ENCODE data around the gene PZP. TPM values are rescaled to one million over a fixed set of nuclear protein-coding genes. Genes with fewer than 3 reads are reported as not detected.

Gene PZP
- total and polyA plus RNA-seq, 2 experiments from 2014 or later, result 0.92 TPM; not detected in 1

GRCh38 chr12:9227950-9228349 is 19.8 kb upstream of the PZP start:
- Histone ChIP-seq H3K27me3 (ENCODE audit: insufficient read depth) (no peaks in the 10 kb centered on the region), H3K9me2 (ENCODE audit: insufficient read depth) (no peaks in the 10 kb centered on the region), H3K4me2 (no peak overlapping the region), H2AFZ (no peak overlapping the region), H4K20me1 (replicated peaks; ENCODE audit: insufficient read depth) (no peaks in the 10 kb centered on the region), H3K79me2 (replicated peaks; ENCODE audit: insufficient read depth) (no peaks in the 10 kb centered on the region), H3K4me1 (ENCODE audit: insufficient read depth) (no peaks in the 10 kb centered on the region), H3K27ac (ENCODE audit: low read depth) (no peak overlapping the region), H3F3A (replicated peaks; ENCODE audit: low read depth) (no peaks in the 10 kb centered on the region), H3K36me3 (ENCODE audit: insufficient read depth) (no peaks in the 10 kb centered on the region; the same call in 1 of the 2 replicates), H3K4me3 (no peak overlapping the region)
- no peak for TF ChIP-seq POLR2AphosphoS5 (IDR thresholded peaks at IDR 0.05; ENCODE audit: low read depth)
- TF ChIP-seq ZNF114 (CRISPR knock-in tag; IDR thresholded peaks at IDR 0.05), result no peak
- TF ChIP-seq, protein P1, sequence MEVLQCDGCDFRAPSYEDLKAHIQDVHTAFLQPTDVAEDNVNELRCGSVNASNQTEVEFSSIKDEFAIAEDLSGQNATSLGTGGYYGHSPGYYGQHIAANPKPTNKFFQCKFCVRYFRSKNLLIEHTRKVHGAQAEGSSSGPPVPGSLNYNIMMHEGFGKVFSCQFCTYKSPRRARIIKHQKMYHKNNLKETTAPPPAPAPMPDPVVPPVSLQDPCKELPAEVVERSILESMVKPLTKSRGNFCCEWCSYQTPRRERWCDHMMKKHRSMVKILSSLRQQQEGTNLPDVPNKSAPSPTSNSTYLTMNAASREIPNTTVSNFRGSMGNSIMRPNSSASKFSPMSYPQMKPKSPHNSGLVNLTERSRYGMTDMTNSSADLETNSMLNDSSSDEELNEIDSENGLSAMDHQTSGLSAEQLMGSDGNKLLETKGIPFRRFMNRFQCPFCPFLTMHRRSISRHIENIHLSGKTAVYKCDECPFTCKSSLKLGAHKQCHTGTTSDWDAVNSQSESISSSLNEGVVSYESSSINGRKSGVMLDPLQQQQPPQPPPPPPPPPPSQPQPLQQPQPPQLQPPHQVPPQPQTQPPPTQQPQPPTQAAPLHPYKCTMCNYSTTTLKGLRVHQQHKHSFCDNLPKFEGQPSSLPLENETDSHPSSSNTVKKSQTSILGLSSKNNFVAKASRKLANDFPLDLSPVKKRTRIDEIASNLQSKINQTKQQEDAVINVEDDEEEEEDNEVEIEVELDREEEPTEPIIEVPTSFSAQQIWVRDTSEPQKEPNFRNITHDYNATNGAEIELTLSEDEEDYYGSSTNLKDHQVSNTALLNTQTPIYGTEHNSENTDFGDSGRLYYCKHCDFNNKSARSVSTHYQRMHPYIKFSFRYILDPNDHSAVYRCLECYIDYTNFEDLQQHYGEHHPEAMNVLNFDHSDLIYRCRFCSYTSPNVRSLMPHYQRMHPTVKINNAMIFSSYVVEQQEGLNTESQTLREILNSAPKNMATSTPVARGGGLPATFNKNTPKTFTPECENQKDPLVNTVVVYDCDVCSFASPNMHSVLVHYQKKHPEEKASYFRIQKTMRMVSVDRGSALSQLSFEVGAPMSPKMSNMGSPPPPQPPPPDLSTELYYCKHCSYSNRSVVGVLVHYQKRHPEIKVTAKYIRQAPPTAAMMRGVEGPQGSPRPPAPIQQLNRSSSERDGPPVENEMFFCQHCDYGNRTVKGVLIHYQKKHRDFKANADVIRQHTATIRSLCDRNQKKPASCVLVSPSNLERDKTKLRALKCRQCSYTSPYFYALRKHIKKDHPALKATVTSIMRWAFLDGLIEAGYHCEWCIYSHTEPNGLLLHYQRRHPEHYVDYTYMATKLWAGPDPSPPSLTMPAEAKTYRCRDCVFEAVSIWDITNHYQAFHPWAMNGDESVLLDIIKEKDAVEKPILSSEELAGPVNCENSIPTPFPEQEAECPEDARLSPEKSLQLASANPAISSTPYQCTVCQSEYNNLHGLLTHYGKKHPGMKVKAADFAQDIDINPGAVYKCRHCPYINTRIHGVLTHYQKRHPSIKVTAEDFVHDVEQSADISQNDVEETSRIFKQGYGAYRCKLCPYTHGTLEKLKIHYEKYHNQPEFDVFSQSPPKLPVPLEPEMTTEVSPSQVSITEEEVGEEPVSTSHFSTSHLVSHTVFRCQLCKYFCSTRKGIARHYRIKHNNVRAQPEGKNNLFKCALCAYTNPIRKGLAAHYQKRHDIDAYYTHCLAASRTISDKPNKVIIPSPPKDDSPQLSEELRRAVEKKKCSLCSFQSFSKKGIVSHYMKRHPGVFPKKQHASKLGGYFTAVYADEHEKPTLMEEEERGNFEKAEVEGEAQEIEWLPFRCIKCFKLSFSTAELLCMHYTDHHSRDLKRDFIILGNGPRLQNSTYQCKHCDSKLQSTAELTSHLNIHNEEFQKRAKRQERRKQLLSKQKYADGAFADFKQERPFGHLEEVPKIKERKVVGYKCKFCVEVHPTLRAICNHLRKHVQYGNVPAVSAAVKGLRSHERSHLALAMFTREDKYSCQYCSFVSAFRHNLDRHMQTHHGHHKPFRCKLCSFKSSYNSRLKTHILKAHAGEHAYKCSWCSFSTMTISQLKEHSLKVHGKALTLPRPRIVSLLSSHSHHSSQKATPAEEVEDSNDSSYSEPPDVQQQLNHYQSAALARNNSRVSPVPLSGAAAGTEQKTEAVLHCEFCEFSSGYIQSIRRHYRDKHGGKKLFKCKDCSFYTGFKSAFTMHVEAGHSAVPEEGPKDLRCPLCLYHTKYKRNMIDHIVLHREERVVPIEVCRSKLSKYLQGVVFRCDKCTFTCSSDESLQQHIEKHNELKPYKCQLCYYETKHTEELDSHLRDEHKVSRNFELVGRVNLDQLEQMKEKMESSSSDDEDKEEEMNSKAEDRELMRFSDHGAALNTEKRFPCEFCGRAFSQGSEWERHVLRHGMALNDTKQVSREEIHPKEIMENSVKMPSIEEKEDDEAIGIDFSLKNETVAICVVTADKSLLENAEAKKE (CRISPR knock-in tag; IDR thresholded peaks at IDR 0.05), result no peak
- TF ChIP-seq, protein P2, sequence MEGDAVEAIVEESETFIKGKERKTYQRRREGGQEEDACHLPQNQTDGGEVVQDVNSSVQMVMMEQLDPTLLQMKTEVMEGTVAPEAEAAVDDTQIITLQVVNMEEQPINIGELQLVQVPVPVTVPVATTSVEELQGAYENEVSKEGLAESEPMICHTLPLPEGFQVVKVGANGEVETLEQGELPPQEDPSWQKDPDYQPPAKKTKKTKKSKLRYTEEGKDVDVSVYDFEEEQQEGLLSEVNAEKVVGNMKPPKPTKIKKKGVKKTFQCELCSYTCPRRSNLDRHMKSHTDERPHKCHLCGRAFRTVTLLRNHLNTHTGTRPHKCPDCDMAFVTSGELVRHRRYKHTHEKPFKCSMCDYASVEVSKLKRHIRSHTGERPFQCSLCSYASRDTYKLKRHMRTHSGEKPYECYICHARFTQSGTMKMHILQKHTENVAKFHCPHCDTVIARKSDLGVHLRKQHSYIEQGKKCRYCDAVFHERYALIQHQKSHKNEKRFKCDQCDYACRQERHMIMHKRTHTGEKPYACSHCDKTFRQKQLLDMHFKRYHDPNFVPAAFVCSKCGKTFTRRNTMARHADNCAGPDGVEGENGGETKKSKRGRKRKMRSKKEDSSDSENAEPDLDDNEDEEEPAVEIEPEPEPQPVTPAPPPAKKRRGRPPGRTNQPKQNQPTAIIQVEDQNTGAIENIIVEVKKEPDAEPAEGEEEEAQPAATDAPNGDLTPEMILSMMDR (conservative IDR thresholded peaks at IDR 0.05; ENCODE audit: low read depth in 2 of 2), result no peak
- no peak for TF ChIP-seq STAT1 (IDR thresholded peaks at IDR 0.05; ENCODE audit: unreplicated experiment)
- no peak for TF ChIP-seq NANOG (IDR thresholded peaks at IDR 0.05; ENCODE audit: borderline replicate concordance)
- TF ChIP-seq EZH2 (IDR thresholded peaks at IDR 0.05; ENCODE audit: low read depth, unreplicated experiment), result no peak
- no peak for TF ChIP-seq ETS1 (IDR thresholded peaks at IDR 0.05)
- no peak for TF ChIP-seq REST (IDR thresholded peaks at IDR 0.05; ENCODE audit: unreplicated experiment)
- no peak for TF ChIP-seq EZH2phosphoT487 (IDR thresholded peaks at IDR 0.05; ENCODE audit: unreplicated experiment)
- DNase-seq (ENCODE audit: low spot score) (no peak), ATAC-seq (no peak)
- Mint-ChIP-seq H3K27me3 (ENCODE audit: insufficient read depth, low read depth, poor library complexity) (peaks cover 4% of the 10 kb centered on the region), H3K9me3 (peaks cover 9% of the 10 kb centered on the region), H3K27ac (no peak overlapping the region), H3K4me3 (no peak overlapping the region), H3K4me1 (no peaks in the 10 kb centered on the region), H3K36me3 (ENCODE audit: low read depth) (peaks cover 4% of the 10 kb centered on the region; the same call in 1 of the 3 replicates)

All from GM23338 (cell line).